Measurements from ENCODE around the gene SLC44A3. TPM values are rescaled to one million over a fixed set of nuclear protein-coding genes. Genes with fewer than 3 reads are reported as not detected.

The SLC44A3 gene
- total RNA-seq, 2 experiments from 2014 or later, result 0.27 to 0.36 TPM

DNA sequence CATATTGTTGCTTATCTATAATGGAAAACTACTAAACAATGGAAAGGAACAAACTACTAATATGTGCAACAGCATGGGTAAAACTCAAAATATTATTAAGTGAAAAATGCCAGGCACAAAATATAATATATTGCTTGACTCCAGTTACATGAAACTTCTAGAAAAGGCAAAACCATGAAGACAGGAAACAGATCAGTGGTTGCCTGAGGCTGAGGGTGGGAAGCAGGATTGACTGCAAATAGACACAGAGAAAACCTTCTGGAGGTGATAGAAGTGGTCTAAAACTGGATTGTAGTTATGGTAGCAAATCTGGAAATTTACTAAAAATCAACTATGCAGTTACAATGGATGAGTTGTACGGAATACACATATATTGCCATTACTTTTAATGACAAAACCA lies 29.5 kb upstream of the SLC44A3 start:
- TF ChIP-seq, protein P1, sequence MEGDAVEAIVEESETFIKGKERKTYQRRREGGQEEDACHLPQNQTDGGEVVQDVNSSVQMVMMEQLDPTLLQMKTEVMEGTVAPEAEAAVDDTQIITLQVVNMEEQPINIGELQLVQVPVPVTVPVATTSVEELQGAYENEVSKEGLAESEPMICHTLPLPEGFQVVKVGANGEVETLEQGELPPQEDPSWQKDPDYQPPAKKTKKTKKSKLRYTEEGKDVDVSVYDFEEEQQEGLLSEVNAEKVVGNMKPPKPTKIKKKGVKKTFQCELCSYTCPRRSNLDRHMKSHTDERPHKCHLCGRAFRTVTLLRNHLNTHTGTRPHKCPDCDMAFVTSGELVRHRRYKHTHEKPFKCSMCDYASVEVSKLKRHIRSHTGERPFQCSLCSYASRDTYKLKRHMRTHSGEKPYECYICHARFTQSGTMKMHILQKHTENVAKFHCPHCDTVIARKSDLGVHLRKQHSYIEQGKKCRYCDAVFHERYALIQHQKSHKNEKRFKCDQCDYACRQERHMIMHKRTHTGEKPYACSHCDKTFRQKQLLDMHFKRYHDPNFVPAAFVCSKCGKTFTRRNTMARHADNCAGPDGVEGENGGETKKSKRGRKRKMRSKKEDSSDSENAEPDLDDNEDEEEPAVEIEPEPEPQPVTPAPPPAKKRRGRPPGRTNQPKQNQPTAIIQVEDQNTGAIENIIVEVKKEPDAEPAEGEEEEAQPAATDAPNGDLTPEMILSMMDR (IDR thresholded peaks at IDR 0.05), result no peak
- H3K9me3 ChIP-seq (ENCODE audit: control insufficient read depth in 1 of 2, insufficient read depth in 1 of 2, low read length in 2 of 2), result no peaks in the 10 kb centered on the region
- H3K4me1 ChIP-seq (ENCODE audit: insufficient read depth, low read length), result peaks cover 3% of the 10 kb centered on the region
- no peak overlapping the region for H3K27ac ChIP-seq (ENCODE audit: low read depth in 1 of 2, low read length in 2 of 2)
- ATAC-seq (ENCODE audit: poor library complexity) (no peak), DNase-seq (no peak)
- H3K4me3 ChIP-seq (ENCODE audit: low read length), result no peak overlapping the region
- no peaks in the 10 kb centered on the region for H3K27me3 ChIP-seq (ENCODE audit: control insufficient read depth in 1 of 2, insufficient read depth in 2 of 2, low read length in 2 of 2)
- peaks cover 11% of the 10 kb centered on the region for H3K4me1 Mint-ChIP-seq (ENCODE audit: low read depth)
- intact Hi-C loops (cut with DNase I, micrococcal nuclease), result no loop called here
- peaks cover 4% of the 10 kb centered on the region for H3K27me3 Mint-ChIP-seq
- no peak overlapping the region for H3K4me3 Mint-ChIP-seq
- H3K9me3 Mint-ChIP-seq, result no peaks in the 10 kb centered on the region
- ChIA-PET POLR2A (interaction anchor here (0.6 kb wide), 1 partner anchor 1015 kb away, joined by 3 read pairs; no protein-coding TSS in a partner anchor), CTCF (no interaction called here)
- H3K27ac Mint-ChIP-seq, result no peak overlapping the region
- H3K36me3 Mint-ChIP-seq (ENCODE audit: low read depth), result no peaks in the 10 kb centered on the region
- H3K36me3 ChIP-seq (ENCODE audit: insufficient read depth, low read length), result no peaks in the 10 kb centered on the region

DNA sequence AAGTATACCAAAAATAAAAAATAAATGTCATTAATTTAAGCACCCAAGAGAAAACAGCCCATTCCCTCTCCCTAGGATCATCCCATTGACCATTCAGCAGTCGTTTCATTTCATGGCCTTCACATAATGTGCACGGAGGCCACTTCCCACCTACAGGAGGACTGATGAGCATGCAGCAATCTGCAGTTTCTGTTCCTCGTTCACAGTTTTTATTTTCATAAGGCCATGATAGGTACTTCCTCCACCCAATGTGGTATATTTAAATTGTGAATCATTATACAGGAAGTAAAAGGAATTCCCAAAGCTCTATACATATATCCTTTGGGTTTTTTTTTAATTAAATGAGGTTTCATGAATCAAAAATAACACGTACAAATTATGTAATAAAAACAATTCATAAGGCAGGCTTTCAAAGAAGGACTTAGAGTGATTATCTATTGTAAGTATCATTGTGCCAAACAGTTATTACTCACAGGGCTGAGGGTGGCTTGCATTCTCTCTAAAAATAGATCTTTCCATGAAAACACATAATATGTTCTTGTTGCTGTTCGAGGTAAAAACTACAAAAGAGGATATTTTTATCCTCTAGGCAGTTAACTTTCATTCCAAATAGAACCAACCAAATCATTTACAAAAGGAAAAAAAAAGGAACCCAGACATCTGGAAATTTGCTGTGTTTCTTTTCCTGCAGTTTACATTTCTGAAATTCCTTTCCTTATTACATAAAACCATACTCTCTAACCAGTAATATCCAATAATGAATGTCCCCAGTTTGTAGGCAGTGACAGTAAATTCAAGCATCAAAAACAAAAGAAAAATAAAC lies 27.5 kb upstream of the SLC44A3 start:
- Histone ChIP-seq H3K27ac (ENCODE audit: low read depth in 1 of 2, low read length in 2 of 2) (no peak overlapping the region), H3K4me1 (ENCODE audit: insufficient read depth, low read length) (peaks cover 6% of the 10 kb centered on the region), H3K4me3 (ENCODE audit: low read length) (no peak overlapping the region), H3K36me3 (ENCODE audit: insufficient read depth, low read length) (no peaks in the 10 kb centered on the region), H3K9me3 (ENCODE audit: control insufficient read depth in 1 of 2, insufficient read depth in 1 of 2, low read length in 2 of 2) (peaks cover 0 to 3% of the 10 kb centered on the region in 2 experiments), H3K27me3 (ENCODE audit: control insufficient read depth in 1 of 2, insufficient read depth in 2 of 2, low read length in 2 of 2) (no peaks in the 10 kb centered on the region)
- H3K27ac Mint-ChIP-seq, result no peak overlapping the region
- ATAC-seq (ENCODE audit: poor library complexity) (no peak), DNase-seq (peak in 3 of 14 experiments; percentile 16 to 59 (median 48))
- no peak overlapping the region for H3K4me3 Mint-ChIP-seq
- TF ChIP-seq, protein P1 (IDR thresholded peaks at IDR 0.05), result no peak
- H3K9me3 Mint-ChIP-seq, result no peaks in the 10 kb centered on the region
- no peaks in the 10 kb centered on the region for H3K36me3 Mint-ChIP-seq (ENCODE audit: low read depth)
- ChIA-PET CTCF (no interaction called here), POLR2A (no interaction called here)
- no peaks in the 10 kb centered on the region for H3K27me3 Mint-ChIP-seq
- intact Hi-C loops (cut with DNase I, micrococcal nuclease), result no loop called here
- peaks cover 13% of the 10 kb centered on the region for H3K4me1 Mint-ChIP-seq (ENCODE audit: low read depth)

DNA sequence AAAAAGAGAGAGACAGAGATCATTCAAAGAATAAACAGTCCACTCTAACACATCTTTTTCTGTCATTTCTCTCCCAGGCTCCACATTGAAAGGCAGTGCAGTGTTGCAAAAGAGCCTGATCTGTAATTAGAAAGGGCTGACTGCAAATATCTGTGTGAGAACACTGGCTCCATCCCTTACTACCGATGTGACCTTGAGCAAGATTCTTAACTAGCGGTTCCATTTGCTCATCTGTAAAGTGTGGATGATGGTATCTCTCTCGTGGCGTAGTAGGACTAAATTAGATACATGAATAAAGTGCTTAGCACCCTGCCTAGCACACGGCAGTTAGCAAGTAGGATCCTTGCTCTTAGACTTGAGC lies 26.9 kb upstream of the SLC44A3 start:
- peaks cover 13% of the 10 kb centered on the region for H3K4me1 Mint-ChIP-seq (ENCODE audit: low read depth)

More for the DNA sequence above, 26.9 kb upstream of the SLC44A3 start:
- Mint-ChIP-seq H3K9me3 (no peaks in the 10 kb centered on the region), H3K36me3 (ENCODE audit: low read depth) (no peaks in the 10 kb centered on the region), H3K27me3 (no peaks in the 10 kb centered on the region), H3K27ac (no peak overlapping the region), H3K4me3 (no peak overlapping the region)
- no peak overlapping the region for H3K27ac ChIP-seq (ENCODE audit: low read depth in 1 of 2, low read length in 2 of 2)
- peaks cover 0 to 3% of the 10 kb centered on the region in 2 experiments for H3K9me3 ChIP-seq (ENCODE audit: control insufficient read depth in 1 of 2, insufficient read depth in 1 of 2, low read length in 2 of 2)
- intact Hi-C loops (cut with DNase I, micrococcal nuclease), result no loop called here
- CTCF ChIA-PET, result no interaction called here
- no peak overlapping the region for H3K4me3 ChIP-seq (ENCODE audit: low read length)
- ATAC-seq (ENCODE audit: poor library complexity), result no peak
- TF ChIP-seq, protein P1 (IDR thresholded peaks at IDR 0.05), result no peak
- no peak for DNase-seq
- no peaks in the 10 kb centered on the region for H3K36me3 ChIP-seq (ENCODE audit: insufficient read depth, low read length)
- H3K4me1 ChIP-seq (ENCODE audit: insufficient read depth, low read length), result peaks cover 6% of the 10 kb centered on the region
- POLR2A ChIA-PET, result no interaction called here
- H3K27me3 ChIP-seq (ENCODE audit: control insufficient read depth in 1 of 2, insufficient read depth in 2 of 2, low read length in 2 of 2), result no peaks in the 10 kb centered on the region
